Caco-2 (cell line): ENCODE measurements around the gene KIF16B. TPM values are rescaled to one million over a fixed set of nuclear protein-coding genes. Genes with fewer than 3 reads are reported as not detected.
A peak's percentile ranks its signal among the peaks of the same experiment; 100 is the strongest.

ENCODE experiments used
- BruUV-seq: library from RNA; stranded (reverse); fragments of 400-500 nt; replicated peaks from 2 replicates; lab custom pipeline; 2021; lab: Mats Ljungman, UMichigan
- CTCF ChIA-PET: fragments of 300-600 bp; sonication (Branson Sonifier 250); formaldehyde crosslinking; loops from one replicate; lab custom pipeline; 2022; ENCODE audit warnings: antibody characterized with exemption; lab: Charles Lee
- POLR2A ChIA-PET: fragments of 300-600 bp; sonication (Branson Sonifier 250); formaldehyde crosslinking; loops from one replicate; lab custom pipeline; 2022; ENCODE audit warnings: antibody characterized with exemption; lab: Charles Lee
- DNase-seq, 2 experiments: peaks; one replicate each; pipeline versions ENCODE4 v3.0.0 to v3.0.0-alpha.2; 2020 to 2022
- H3K27me3 ChIP-seq: replicated peaks from 2 replicates; pipeline ENCODE4 v1.6.0; 2011; ENCODE audit warnings: low read length; ENCODE audit not compliant: control insufficient read depth, insufficient read depth
- H3K36me3 ChIP-seq: 2 replicates; pipeline ENCODE4 v1.5.1; 2011; ENCODE audit warnings: low read length; ENCODE audit not compliant: control insufficient read depth, insufficient read depth
- H3K4me1 ChIP-seq: fragments of 250-450 bp; sonication (Bioruptor Pico); 2 replicates; pipeline ENCODE4 v1.5.1; 2020; ENCODE audit warnings: mild to moderate bottlenecking
- H3K4me3 ChIP-seq: 2 replicates; pipeline ENCODE4 v1.5.1; 2011; ENCODE audit warnings: low read depth, mild to moderate bottlenecking, control low read depth, low read length
- H3K9me3 ChIP-seq: fragments of 250-450 bp; sonication (Bioruptor Pico); 2 replicates; pipeline ENCODE4 v1.5.1; 2020; ENCODE audit warnings: mild to moderate bottlenecking, moderate library complexity
- H3K27ac Mint-ChIP-seq: one replicate; pipeline ENCODE4 v1.8.0; 2022; ENCODE audit warnings: mixed read lengths; ENCODE audit not compliant: unreplicated experiment
- H3K27me3 Mint-ChIP-seq: one replicate; pipeline ENCODE4 v1.8.0; 2022; ENCODE audit warnings: mixed read lengths; ENCODE audit not compliant: insufficient read depth, unreplicated experiment
- H3K36me3 Mint-ChIP-seq: one replicate; pipeline ENCODE4 v1.8.0; 2022; ENCODE audit warnings: mild to moderate bottlenecking, mixed read lengths; ENCODE audit not compliant: insufficient read depth, unreplicated experiment
- H3K4me1 Mint-ChIP-seq: one replicate; pipeline ENCODE4 v1.8.0; 2022; ENCODE audit warnings: low read depth, mixed read lengths; ENCODE audit not compliant: unreplicated experiment
- H3K4me3 Mint-ChIP-seq: one replicate; pipeline ENCODE4 v1.8.0; 2022; ENCODE audit warnings: mild to moderate bottlenecking, moderate library complexity, mixed read lengths; ENCODE audit not compliant: unreplicated experiment
- H3K9me3 Mint-ChIP-seq: one replicate; pipeline ENCODE4 v1.8.0; 2022; ENCODE audit warnings: mixed read lengths; ENCODE audit not compliant: unreplicated experiment
- intact Hi-C: fragments of 100-400 bp; cut with micrococcal nuclease; formaldehyde crosslinking; loops from one replicate; pipeline ENCODE4 v1.10.0; 2022; ENCODE audit not compliant: unreplicated experiment
- total RNA-seq: library from RNA; stranded (reverse); gene quantifications from 2 replicates; pipeline ENCODE4 v1.2.3, GENCODE V29; 2022
- TF ChIP-seq, protein P1 (sequence below), 2 experiments: fragments of 200-600 bp in 1 of 2; IDR thresholded peaks; 1 replicate in 1 of 2; 2 replicates in 1 of 2; pipeline versions ENCODE4 v1.5.1 to v1.8.0; 2011 to 2022; ENCODE audit warnings: antibody characterized with exemption in 1 of 2, control low read depth in 1 of 2, inconsistent platforms in 1 of 2, low read depth in 1 of 2, low read length in 1 of 2, mild to moderate bottlenecking in 1 of 2, moderate library complexity in 1 of 2; ENCODE audit not compliant: insufficient read depth in 1 of 2, severe bottlenecking in 1 of 2, unreplicated experiment in 1 of 2

Gene KIF16B
- total RNA-seq, 1 experiment from 2014 or later = 11.3 TPM

DNA sequence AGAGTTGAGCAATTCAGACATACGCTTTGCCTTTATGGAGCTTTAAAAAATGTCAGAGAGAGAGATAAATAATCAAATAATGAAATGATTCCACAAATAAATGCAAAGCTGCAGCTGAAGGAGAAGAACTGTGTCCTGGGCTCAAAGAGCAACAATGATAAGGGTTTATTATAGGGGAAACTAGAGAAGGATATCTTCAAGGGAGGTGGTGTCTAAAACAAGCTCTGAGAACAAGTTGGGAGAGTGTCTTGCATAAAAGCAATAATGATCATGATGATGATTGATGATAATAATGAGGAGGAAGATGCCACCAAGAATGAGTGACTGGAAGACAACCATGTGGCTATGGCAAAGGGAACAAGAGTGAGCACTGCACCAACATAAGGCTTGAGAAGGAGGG is 164.3 kb downstream of the KIF16B start:
- no TSS peak for BruUV-seq
- TF ChIP-seq, protein P1, sequence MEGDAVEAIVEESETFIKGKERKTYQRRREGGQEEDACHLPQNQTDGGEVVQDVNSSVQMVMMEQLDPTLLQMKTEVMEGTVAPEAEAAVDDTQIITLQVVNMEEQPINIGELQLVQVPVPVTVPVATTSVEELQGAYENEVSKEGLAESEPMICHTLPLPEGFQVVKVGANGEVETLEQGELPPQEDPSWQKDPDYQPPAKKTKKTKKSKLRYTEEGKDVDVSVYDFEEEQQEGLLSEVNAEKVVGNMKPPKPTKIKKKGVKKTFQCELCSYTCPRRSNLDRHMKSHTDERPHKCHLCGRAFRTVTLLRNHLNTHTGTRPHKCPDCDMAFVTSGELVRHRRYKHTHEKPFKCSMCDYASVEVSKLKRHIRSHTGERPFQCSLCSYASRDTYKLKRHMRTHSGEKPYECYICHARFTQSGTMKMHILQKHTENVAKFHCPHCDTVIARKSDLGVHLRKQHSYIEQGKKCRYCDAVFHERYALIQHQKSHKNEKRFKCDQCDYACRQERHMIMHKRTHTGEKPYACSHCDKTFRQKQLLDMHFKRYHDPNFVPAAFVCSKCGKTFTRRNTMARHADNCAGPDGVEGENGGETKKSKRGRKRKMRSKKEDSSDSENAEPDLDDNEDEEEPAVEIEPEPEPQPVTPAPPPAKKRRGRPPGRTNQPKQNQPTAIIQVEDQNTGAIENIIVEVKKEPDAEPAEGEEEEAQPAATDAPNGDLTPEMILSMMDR (IDR thresholded peaks at IDR 0.05; ENCODE audit: insufficient read depth in 1 of 2, low read depth in 1 of 2, low read length in 1 of 2, severe bottlenecking in 1 of 2, unreplicated experiment in 1 of 2) = no peak

DNA sequence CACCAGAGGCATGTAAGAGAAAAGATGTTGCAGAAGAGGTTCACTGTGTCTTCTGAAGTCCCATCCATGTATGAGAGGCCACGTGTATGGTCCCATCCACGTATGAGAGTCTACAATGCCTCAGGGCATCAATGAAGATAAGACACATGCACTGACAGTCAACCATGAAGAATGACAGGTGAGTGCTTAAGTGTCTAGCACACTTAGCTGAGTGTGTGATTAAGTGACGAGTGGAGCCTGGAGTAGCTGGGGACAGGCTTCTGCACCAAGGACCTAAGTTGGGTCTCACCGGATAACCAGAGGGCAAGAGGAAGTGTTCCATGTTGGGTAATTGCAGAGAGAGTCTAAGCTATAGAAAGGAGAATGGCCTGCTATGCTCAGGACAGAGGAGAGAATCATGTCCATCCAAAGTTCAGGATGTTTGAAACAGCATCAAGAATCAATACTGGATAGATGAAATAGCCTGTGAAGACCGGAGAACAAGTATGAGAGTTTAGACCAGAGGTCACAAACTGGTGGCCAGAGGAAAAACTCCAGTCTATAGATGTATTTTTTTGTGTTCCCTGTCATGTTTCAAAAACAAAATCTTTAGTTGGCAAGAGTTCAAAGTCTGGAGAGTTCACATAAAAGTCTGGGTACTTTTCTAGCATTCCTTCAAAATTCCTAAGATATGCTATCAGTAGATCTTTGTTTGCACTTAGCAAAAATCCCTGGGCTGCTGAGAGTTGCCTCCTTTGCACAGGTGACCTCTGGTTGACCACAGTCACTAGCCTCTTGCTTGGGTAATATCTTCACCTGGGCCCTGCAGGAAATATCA is 165.8 kb downstream of the KIF16B start:
- peaks cover 20% of the 10 kb centered on the region for H3K36me3 Mint-ChIP-seq
- peaks cover 36% of the 10 kb centered on the region for H3K4me1 ChIP-seq
- peaks cover 22% of the 10 kb centered on the region; the same call in 1 of the 2 replicates for H3K9me3 ChIP-seq
- H3K4me3 Mint-ChIP-seq = peak overlapping the region; percentile 61
- peaks cover 1% of the 10 kb centered on the region for H3K36me3 ChIP-seq
- H3K4me3 ChIP-seq = no peak overlapping the region
- TF ChIP-seq, protein P1 (IDR thresholded peaks at IDR 0.05; ENCODE audit: insufficient read depth in 1 of 2, low read depth in 1 of 2, low read length in 1 of 2, severe bottlenecking in 1 of 2, unreplicated experiment in 1 of 2) = no peak
- H3K27me3 ChIP-seq = no peaks in the 10 kb centered on the region
- no TSS peak for BruUV-seq
- CTCF ChIA-PET = interaction anchor here (1.0 to 1.3 kb wide), 3 partner anchors 43 to 68 kb away, joined by 3 read pairs; no protein-coding TSS in a partner anchor
- H3K4me1 Mint-ChIP-seq = peaks cover 23% of the 10 kb centered on the region
- no peaks in the 10 kb centered on the region for H3K27me3 Mint-ChIP-seq
- peaks cover 28% of the 10 kb centered on the region for H3K9me3 Mint-ChIP-seq
- DNase-seq = peak; percentile 86 to 94
- H3K27ac Mint-ChIP-seq = peak overlapping the region; percentile 57
- POLR2A ChIA-PET = interaction anchor here (0.6 kb wide), 3 partner anchors 117 to 595 kb away, joined by 3 to 5 read pairs (median 3); no protein-coding TSS in a partner anchor
- intact Hi-C loops = loop anchor here (1.0 to 10.0 kb wide), 5 partner anchors 10 to 167 kb away; partner anchors contain the start of gene KIF16B

More for the DNA sequence above, 164.3 kb downstream of the KIF16B start:
- Mint-ChIP-seq H3K4me3 (no peak overlapping the region), H3K27ac (peak overlapping the region; percentile 58), H3K36me3 (peaks cover 20% of the 10 kb centered on the region), H3K4me1 (peaks cover 23% of the 10 kb centered on the region), H3K9me3 (peaks cover 29% of the 10 kb centered on the region), H3K27me3 (no peaks in the 10 kb centered on the region)
- H3K4me1 ChIP-seq = peaks cover 38% of the 10 kb centered on the region
- ChIA-PET POLR2A (no interaction called here), CTCF (no interaction called here)
- no peak overlapping the region for H3K4me3 ChIP-seq
- no peaks in the 10 kb centered on the region for H3K27me3 ChIP-seq
- H3K36me3 ChIP-seq = peaks cover 1% of the 10 kb centered on the region
- DNase-seq = no peak
- intact Hi-C loops = loop anchor here (5.0 to 10.0 kb wide), 2 partner anchors 42 to 166 kb away; partner anchors contain the start of gene KIF16B
- peaks cover 22% of the 10 kb centered on the region; the same call in 1 of the 2 replicates for H3K9me3 ChIP-seq

DNA sequence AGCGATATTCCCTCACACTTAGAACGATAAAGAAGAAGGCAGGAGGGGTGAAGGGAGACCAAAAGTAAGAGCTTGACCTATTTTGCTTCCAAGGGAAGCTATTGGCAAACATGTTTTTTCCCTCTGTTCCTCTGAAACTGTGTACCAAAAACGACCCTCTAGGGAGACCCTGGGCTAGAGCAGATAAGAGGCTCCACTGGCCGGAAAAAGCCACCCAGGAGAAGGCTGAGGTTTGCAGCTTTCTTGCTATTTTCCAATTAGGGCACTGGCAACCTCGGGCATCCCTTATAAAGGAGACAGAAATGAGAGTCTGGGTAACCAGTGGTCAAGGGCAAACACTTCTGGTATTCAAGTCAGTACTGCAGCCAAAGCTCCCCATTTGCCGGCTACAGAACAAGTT is 168.0 kb downstream of the KIF16B start:
- no peaks in the 10 kb centered on the region for H3K27me3 Mint-ChIP-seq
- no peak overlapping the region for H3K4me3 ChIP-seq
- no peak overlapping the region for H3K4me3 Mint-ChIP-seq
- H3K9me3 Mint-ChIP-seq = peaks cover 16% of the 10 kb centered on the region
- H3K4me1 ChIP-seq = peaks cover 36% of the 10 kb centered on the region
- intact Hi-C loops = loop anchor here (5.0 to 10.0 kb wide), 2 partner anchors 38 to 170 kb away; partner anchors contain the start of gene KIF16B
- H3K9me3 ChIP-seq = 0 out of 2 replicates have a peak, but pooled peaks cover under 1% of the 10 kb centered on the region
- peaks cover 9% of the 10 kb centered on the region for H3K36me3 Mint-ChIP-seq
- H3K36me3 ChIP-seq = peaks cover 1% of the 10 kb centered on the region
- TF ChIP-seq, protein P1 (IDR thresholded peaks at IDR 0.05; ENCODE audit: insufficient read depth in 1 of 2, low read depth in 1 of 2, low read length in 1 of 2, severe bottlenecking in 1 of 2, unreplicated experiment in 1 of 2) = no peak
- ChIA-PET CTCF (no interaction called here), POLR2A (no interaction called here)
- BruUV-seq = no TSS peak
- DNase-seq = no peak
- peaks cover 28% of the 10 kb centered on the region for H3K4me1 Mint-ChIP-seq
- H3K27ac Mint-ChIP-seq = peak overlapping the region; percentile 54
- no peaks in the 10 kb centered on the region for H3K27me3 ChIP-seq
